GM21825 (cell line): Measurements from ENCODE around the gene SMIM34.
"Not testable (repeated sequence)": the region's sequence is repeated elsewhere in the genome, so short reads cannot be mapped to it uniquely, and the experiment has no call there.

Experiments used
- ATAC-seq: cut with Tn5 transposase; IDR thresholded peaks from one replicate; pipeline ENCODE4 v1.9.1; 2021; ENCODE audit warnings: mild to moderate bottlenecking, moderate library complexity; ENCODE audit not compliant: unreplicated experiment

Gene SMIM34

GRCh38 chr21:34423805-34424204 lies at the start of gene SMIM34:
Gene SMIM34, minus strand, starts transcription at chr21:34423951. Its CDS starts 112 bp downstream, at chr21:34423839.
- ATAC-seq: not testable (repeated sequence)

GRCh38 chr21:34467333-34467732 lies 43.6 kb upstream of the SMIM34 start:
- not testable (repeated sequence) for ATAC-seq

- ATAC-seq: not testable (repeated sequence)
These were observed 35.7 kb upstream of the SMIM34 start for GRCh38 chr21:34459426-34459825.

- not testable (repeated sequence) for ATAC-seq
These were observed 34.5 kb upstream of the SMIM34 start for GRCh38 chr21:34458266-34458665.

- not testable (repeated sequence) for ATAC-seq
These were observed 32.4 kb upstream of the SMIM34 start for GRCh38 chr21:34456180-34456579.

- ATAC-seq: not testable (repeated sequence)
These were observed 31.9 kb upstream of the SMIM34 start for GRCh38 chr21:34455628-34456027.

GRCh38 chr21:34447018-34447417 lies 23.3 kb upstream of the SMIM34 start:
- not testable (repeated sequence) for ATAC-seq

- ATAC-seq: not testable (repeated sequence)
These were observed 19.7 kb upstream of the SMIM34 start for GRCh38 chr21:34443486-34443885.

GRCh38 chr21:34429710-34430109 lies 6.0 kb upstream of the SMIM34 start:
- not testable (repeated sequence) for ATAC-seq

GRCh38 chr21:34428441-34428840 lies 4.7 kb upstream of the SMIM34 start:
- ATAC-seq: not testable (repeated sequence)

- not testable (repeated sequence) for ATAC-seq
These were observed 3.6 kb upstream of the SMIM34 start for GRCh38 chr21:34427339-34427738.

- ATAC-seq: not testable (repeated sequence)
These were observed 6.2 kb downstream of the SMIM34 start for GRCh38 chr21:34417448-34418077.

- ATAC-seq: not testable (repeated sequence)
These were observed 16.5 kb downstream of the SMIM34 start for GRCh38 chr21:34407294-34407693.

GRCh38 chr21:34406676-34407075 lies 17.1 kb downstream of the SMIM34 start:
- not testable (repeated sequence) for ATAC-seq

GRCh38 chr21:34406102-34406501 lies 17.6 kb downstream of the SMIM34 start:
- ATAC-seq: not testable (repeated sequence)

- ATAC-seq: not testable (repeated sequence)
These were observed 18.1 kb downstream of the SMIM34 start for GRCh38 chr21:34405686-34406085.

GRCh38 chr21:34404742-34405141 lies 19.0 kb downstream of the SMIM34 start:
- ATAC-seq: not testable (repeated sequence)

- ATAC-seq: not testable (repeated sequence)
These were observed 23.2 kb downstream of the SMIM34 start for GRCh38 chr21:34400522-34400921.

GRCh38 chr21:34383724-34384415 lies 39.9 kb downstream of the SMIM34 start:
- ATAC-seq: peak; percentile 68

- not testable (repeated sequence) for ATAC-seq
These were observed 40.6 kb downstream of the SMIM34 start for GRCh38 chr21:34383138-34383537.

- peak; percentile 61 for ATAC-seq
These were observed 48.2 kb downstream of the SMIM34 start for GRCh38 chr21:34375619-34375972.

GRCh38 chr21:34374940-34375618 lies 48.7 kb downstream of the SMIM34 start, which contains the start of gene SMIM11:
Gene SMIM11, plus strand, starts transcription at chr21:34375507. Its CDS starts 3,998 bp downstream, at chr21:34379505.
- peak; percentile 86 for ATAC-seq
